Measurements from ENCODE around the gene ELF5. TPM values are rescaled to one million over a fixed set of nuclear protein-coding genes. Genes with fewer than 3 reads are reported as not detected.

Gene ELF5
- total RNA-seq, 4 donors from 2014 or later, result not detected

DNA sequence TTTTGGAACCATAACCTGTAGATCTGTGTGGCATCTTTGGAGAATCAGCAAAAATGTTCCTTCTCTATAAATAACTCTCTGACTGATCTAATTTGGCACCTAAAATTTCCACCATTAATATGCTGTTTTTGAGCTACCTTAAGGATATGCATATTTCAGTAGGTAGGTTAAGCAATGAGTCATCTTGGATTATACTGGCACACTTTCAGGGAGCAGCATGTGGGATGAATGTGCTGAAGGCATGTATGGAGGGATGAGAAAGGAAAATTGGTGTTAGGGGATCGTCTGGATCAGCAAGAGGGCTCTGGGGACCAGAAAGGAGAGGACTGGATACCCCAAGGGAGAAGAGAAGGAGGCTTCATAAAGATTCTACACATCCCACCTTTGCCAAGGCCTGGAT lies 44.6 kb upstream of the ELF5 start:
- 34 to 44% methylated on average over 1 of the region's 1 CpG for WGBS, 2 donors (ENCODE audit: low coverage in 1 of 2)
- Histone ChIP-seq H3K4me1 (no peaks in the 10 kb centered on the region), H3K27ac (no peak overlapping the region), H3K36me3 (no peaks in the 10 kb centered on the region), H3K27me3 (peaks cover 8% of the 10 kb centered on the region), H3K4me3 (no peak overlapping the region), H3K9me3 (no peaks in the 10 kb centered on the region)
- no peak for DNase-seq
- in situ Hi-C loops (cut with MboI; ENCODE audit: low pct_ligation_motif_present in 1 of 4, low pct_unique_long_range_greater_than_20kb in 1 of 4, low sequenced_read_pairs in 3 of 4) (no loop called here), intact Hi-C loops (cut with DNase I; ENCODE audit: low total_unique reads) (no loop called here)
- TF ChIP-seq POLR2A (IDR thresholded peaks at IDR 0.05) (no peak), EP300 (IDR thresholded peaks at IDR 0.05; ENCODE audit: low read depth) (no peak), POLR2AphosphoS5 (IDR thresholded peaks at IDR 0.05) (no peak)
- TF ChIP-seq, protein P1, sequence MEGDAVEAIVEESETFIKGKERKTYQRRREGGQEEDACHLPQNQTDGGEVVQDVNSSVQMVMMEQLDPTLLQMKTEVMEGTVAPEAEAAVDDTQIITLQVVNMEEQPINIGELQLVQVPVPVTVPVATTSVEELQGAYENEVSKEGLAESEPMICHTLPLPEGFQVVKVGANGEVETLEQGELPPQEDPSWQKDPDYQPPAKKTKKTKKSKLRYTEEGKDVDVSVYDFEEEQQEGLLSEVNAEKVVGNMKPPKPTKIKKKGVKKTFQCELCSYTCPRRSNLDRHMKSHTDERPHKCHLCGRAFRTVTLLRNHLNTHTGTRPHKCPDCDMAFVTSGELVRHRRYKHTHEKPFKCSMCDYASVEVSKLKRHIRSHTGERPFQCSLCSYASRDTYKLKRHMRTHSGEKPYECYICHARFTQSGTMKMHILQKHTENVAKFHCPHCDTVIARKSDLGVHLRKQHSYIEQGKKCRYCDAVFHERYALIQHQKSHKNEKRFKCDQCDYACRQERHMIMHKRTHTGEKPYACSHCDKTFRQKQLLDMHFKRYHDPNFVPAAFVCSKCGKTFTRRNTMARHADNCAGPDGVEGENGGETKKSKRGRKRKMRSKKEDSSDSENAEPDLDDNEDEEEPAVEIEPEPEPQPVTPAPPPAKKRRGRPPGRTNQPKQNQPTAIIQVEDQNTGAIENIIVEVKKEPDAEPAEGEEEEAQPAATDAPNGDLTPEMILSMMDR (IDR thresholded peaks at IDR 0.05), result no peak

GRCh38 chr11:34552270-34552669 lies 38.7 kb upstream of the ELF5 start:
- in situ Hi-C loops (cut with MboI; ENCODE audit: low pct_ligation_motif_present in 1 of 4, low pct_unique_long_range_greater_than_20kb in 1 of 4, low sequenced_read_pairs in 3 of 4), result no loop called here

GRCh38 chr11:34549271-34549670 lies 35.7 kb upstream of the ELF5 start:
- H3K9me3 ChIP-seq, result no peaks in the 10 kb centered on the region
- in situ Hi-C loops (cut with MboI; ENCODE audit: low pct_ligation_motif_present in 1 of 4, low pct_unique_long_range_greater_than_20kb in 1 of 4, low sequenced_read_pairs in 3 of 4) (no loop called here), intact Hi-C loops (cut with DNase I; ENCODE audit: low total_unique reads) (no loop called here)
- no peak for DNase-seq
- H3K27ac ChIP-seq, result no peak overlapping the region
- H3K4me1 ChIP-seq, result no peaks in the 10 kb centered on the region
- H3K4me3 ChIP-seq, result no peak overlapping the region
- TF ChIP-seq EP300 (IDR thresholded peaks at IDR 0.05; ENCODE audit: low read depth) (no peak), POLR2AphosphoS5 (IDR thresholded peaks at IDR 0.05) (no peak), POLR2A (IDR thresholded peaks at IDR 0.05) (no peak)
- TF ChIP-seq, protein P1 (IDR thresholded peaks at IDR 0.05), result no peak
- H3K36me3 ChIP-seq, result no peaks in the 10 kb centered on the region
- WGBS, 2 donors (ENCODE audit: low coverage in 1 of 2), result 72% methylated on average over 5 of the region's 5 CpGs; no CpG with 5 or more reads in 1 of the 2 donors
- H3K27me3 ChIP-seq, result no peaks in the 10 kb centered on the region

More at GRCh38 chr11:34552270-34552669, 38.7 kb upstream of the ELF5 start:
- Histone ChIP-seq H3K27me3 (no peaks in the 10 kb centered on the region), H3K4me3 (no peak overlapping the region), H3K9me3 (no peaks in the 10 kb centered on the region), H3K36me3 (no peaks in the 10 kb centered on the region), H3K4me1 (no peaks in the 10 kb centered on the region), H3K27ac (no peak overlapping the region)
- intact Hi-C loops (cut with DNase I; ENCODE audit: low total_unique reads), result no loop called here
- no peak for TF ChIP-seq EP300 (IDR thresholded peaks at IDR 0.05; ENCODE audit: low read depth)
- no peak for TF ChIP-seq POLR2AphosphoS5 (IDR thresholded peaks at IDR 0.05)
- TF ChIP-seq, protein P1 (IDR thresholded peaks at IDR 0.05), result no peak
- no peak for TF ChIP-seq POLR2A (IDR thresholded peaks at IDR 0.05)
- 77% methylated on average over 3 of the region's 3 CpGs; no CpG with 5 or more reads in 1 of the 2 donors for WGBS, 2 donors (ENCODE audit: low coverage in 1 of 2)
- DNase-seq, result no peak

DNA sequence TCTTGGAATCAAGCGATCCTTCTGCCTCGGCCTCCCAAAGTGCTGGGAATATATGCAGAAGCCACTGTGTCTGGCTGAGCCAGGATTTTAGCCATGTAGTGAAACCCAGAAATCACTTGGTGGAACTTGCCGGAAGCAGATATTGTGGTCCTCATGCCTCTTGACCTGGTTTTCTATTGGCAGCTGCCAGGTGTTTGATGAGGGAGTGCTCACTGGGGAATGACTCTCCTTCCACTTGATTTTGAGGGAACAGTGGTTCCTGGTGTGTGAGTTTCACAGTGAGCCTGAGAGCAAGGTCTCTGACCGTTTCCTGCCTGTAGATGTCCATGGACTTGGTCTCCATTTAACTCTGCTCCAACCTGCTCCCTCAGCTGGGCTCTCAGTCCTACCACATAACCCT lies 34.7 kb upstream of the ELF5 start:
- H3K9me3 ChIP-seq, result no peaks in the 10 kb centered on the region
- 88% methylated on average over 4 of the region's 4 CpGs; no CpG with 5 or more reads in 1 of the 2 donors for WGBS, 2 donors (ENCODE audit: low coverage in 1 of 2)
- no peaks in the 10 kb centered on the region for H3K4me1 ChIP-seq
- no peaks in the 10 kb centered on the region for H3K36me3 ChIP-seq
- H3K4me3 ChIP-seq, result no peak overlapping the region
- in situ Hi-C loops (cut with MboI; ENCODE audit: low pct_ligation_motif_present in 1 of 4, low pct_unique_long_range_greater_than_20kb in 1 of 4, low sequenced_read_pairs in 3 of 4), result no loop called here
- DNase-seq, result no peak
- no peak overlapping the region for H3K27ac ChIP-seq
- intact Hi-C loops (cut with DNase I; ENCODE audit: low total_unique reads), result no loop called here
- H3K27me3 ChIP-seq, result no peaks in the 10 kb centered on the region
- TF ChIP-seq POLR2A (IDR thresholded peaks at IDR 0.05) (no peak), POLR2AphosphoS5 (IDR thresholded peaks at IDR 0.05) (no peak), EP300 (IDR thresholded peaks at IDR 0.05; ENCODE audit: low read depth) (no peak)
- TF ChIP-seq, protein P1 (IDR thresholded peaks at IDR 0.05), result no peak

Data from transverse colon (tissue), 4 donors.